SH-SY5Y (cell line): ENCODE data around the gene ANKRD39.

Experiments
- GATA2 ChIP-seq: IDR thresholded peaks from 2 replicates; pipeline ENCODE4 v1.6.1; 2011; ENCODE audit warnings: mild to moderate bottlenecking, low read depth, low read length
- GATA3 ChIP-seq: IDR thresholded peaks from 2 replicates; pipeline ENCODE4 v1.6.1; 2011; ENCODE audit warnings: low read depth, mild to moderate bottlenecking, low read length, moderate library complexity

ANKRD39 gene

GRCh38 chr2:96839293-96839874, 18.4 kb downstream of the ANKRD39 start:
- TF ChIP-seq GATA3 (no peak), GATA2 (no peak)

DNA sequence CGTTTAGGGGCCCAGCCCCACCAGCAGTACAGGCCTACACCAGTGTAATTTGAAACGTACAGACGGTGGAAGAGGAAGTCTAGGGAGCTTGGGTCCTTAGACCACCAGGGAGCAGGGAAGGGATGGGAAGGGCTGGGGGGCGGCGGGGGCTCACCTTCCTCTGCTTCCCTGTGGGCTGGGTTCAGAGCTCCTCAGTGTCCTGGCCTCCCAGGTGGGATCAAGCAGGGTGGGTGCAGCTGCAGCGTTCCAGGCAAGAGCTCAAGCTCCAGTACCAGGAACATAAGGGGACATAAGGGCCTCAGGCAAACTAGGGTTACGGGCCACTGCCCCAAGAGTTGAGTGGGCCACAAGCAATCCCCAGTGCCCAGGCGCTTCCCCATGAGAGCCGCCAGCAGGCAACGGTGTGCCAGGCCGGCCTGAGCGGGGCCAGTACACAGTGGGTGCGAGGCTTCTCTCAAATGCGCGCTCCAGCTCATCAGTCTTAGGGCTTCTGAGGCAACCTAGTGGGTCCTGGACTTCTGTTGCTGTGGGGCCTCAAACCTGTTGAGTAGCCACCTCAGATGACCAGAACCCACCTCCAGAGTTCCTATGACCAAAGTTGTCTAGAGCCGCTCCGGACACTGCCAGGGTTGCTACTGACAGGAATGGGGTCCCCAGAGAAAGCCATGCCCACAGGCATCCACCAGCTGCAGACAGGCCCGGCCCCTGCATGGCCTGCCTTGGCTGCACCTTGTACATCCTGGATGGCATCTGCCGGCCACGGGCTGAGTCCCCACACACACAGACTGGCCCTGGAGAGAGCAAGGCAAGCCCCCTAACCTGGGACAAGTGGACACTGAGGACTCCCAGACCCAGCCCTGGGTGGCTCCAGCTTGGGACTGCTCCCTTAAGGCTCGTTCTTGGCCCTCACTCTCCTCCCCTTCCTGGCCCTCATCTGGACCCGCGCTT, 19.2 kb downstream of the ANKRD39 start:
- TF ChIP-seq GATA3 (no peak), GATA2 (no peak)

GRCh38 chr2:96837575-96837974, 20.2 kb downstream of the ANKRD39 start:
- no peak for TF ChIP-seq GATA3
- no peak for TF ChIP-seq GATA2

GRCh38 chr2:96835830-96836229, 22.0 kb downstream of the ANKRD39 start:
- TF ChIP-seq GATA2 (no peak), GATA3 (no peak)

GRCh38 chr2:96832754-96833507, 24.9 kb downstream of the ANKRD39 start:
- TF ChIP-seq GATA3 (no peak), GATA2 (no peak)

GRCh38 chr2:96832408-96832753, 25.4 kb downstream of the ANKRD39 start:
- no peak for TF ChIP-seq GATA3
- TF ChIP-seq GATA2, result no peak

- TF ChIP-seq GATA2, result no peak
- TF ChIP-seq GATA3, result no peak
Observed at GRCh38 chr2:96831679-96832078, 26.1 kb downstream of the ANKRD39 start.

DNA sequence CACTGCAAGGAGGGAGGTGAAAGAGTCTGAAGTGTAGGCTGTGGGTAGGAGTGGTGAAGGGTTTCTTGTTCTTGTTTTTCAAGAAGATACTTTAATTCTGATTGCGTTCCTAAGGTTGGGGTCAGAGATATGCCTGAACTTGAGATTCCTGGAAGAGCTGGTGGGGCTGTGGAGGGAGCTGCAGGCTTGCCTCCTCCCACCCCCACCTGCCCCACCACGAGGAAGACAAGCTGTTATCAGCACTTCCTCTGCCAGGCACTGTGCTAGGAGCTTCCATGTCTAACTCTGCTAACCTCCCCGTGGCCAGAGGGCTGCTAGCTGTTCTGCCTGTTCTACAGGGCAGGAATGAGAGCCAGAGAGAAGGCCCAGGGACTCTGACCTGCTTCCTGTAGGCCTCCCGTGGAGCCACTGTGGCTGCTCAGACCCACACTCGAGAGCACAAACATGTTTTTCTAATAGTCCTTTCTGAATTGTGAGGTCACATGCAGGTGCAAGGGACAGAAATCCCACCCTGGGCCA, 27.7 kb downstream of the ANKRD39 start:
- TF ChIP-seq GATA2, result no peak
- TF ChIP-seq GATA3, result no peak

- TF ChIP-seq GATA2 (no peak), GATA3 (no peak)
Observed at GRCh38 chr2:96828874-96829273, 28.9 kb downstream of the ANKRD39 start.

DNA sequence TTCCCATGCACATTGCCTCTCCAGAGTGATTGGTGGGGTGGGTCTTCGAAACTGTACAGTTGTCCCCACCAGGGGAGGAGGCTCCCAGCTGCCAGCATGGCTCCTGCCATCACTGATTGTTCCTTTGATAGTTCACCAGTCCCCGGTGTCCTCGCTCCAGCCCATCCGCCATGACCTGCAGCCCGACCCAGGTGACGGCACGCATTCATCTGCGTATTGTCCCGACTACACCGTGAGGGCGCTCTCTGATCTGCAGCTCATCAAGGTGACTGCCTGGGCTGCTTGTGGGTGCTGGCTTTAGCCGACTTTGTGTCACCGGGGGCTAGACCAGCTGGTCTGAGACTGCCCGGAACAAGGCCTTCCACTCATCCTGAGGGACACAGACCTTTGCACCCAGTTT, 29.4 kb downstream of the ANKRD39 start:
- TF ChIP-seq GATA2, result no peak
- TF ChIP-seq GATA3, result no peak

GRCh38 chr2:96826546-96827278, 31.1 kb downstream of the ANKRD39 start:
- no peak for TF ChIP-seq GATA3
- no peak for TF ChIP-seq GATA2

DNA sequence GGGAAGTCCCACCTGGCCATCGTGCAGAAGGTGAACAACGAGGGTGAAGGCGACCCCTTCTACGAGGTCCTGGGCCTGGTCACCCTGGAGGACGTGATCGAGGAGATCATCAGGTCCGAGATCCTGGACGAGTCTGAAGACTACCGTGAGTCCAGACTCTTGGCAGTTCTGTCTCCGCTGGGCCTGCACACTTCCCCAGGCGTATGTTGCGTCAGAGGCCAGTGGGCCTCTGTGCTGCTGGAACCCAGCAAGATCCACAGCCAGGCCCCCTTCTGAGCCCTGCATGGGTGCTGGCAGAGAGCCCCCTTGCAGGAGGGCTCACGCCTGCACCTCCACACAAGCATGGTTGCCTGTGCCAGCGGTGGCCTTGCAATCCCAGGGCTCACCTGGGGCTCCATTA, 32.8 kb downstream of the ANKRD39 start:
- no peak for TF ChIP-seq GATA3
- no peak for TF ChIP-seq GATA2

DNA sequence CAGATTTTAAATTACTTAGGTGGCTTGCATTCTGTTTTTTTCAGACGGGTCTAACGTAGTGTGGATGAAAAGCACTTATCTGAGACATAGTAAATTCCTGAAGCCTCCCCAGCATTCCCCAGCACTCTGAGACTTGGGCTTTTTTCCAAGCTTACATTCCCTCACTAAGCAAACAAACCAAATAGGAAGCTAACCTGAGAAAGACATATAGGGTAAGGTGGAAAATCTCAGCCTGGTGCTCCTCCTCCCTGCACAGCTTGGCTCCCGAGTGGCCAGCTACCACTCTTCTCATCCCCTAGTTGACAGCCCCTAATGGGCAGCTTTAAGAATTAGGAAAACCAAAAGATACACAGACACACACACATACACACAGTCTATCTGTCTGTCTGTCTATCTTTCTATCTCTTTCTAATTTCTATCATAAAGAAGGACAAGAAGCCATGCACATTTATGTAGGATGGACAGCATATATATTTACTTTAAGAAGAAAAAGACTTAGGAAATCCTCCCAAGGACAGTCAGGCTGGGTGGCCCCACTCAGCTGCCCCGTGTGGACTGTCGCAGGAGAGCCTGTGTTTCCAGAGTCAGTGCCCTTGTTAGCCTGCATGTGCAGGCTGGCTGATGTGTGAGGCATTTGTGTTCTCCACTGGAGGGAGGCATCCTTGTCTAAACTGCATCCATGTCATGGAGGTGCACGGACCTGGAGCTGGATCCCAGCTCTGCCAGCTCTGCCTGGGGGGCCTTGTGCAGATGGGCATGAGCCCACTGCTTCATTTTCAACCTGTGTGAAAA, 33.5 kb downstream of the ANKRD39 start:
- no peak for TF ChIP-seq GATA2
- no peak for TF ChIP-seq GATA3

DNA sequence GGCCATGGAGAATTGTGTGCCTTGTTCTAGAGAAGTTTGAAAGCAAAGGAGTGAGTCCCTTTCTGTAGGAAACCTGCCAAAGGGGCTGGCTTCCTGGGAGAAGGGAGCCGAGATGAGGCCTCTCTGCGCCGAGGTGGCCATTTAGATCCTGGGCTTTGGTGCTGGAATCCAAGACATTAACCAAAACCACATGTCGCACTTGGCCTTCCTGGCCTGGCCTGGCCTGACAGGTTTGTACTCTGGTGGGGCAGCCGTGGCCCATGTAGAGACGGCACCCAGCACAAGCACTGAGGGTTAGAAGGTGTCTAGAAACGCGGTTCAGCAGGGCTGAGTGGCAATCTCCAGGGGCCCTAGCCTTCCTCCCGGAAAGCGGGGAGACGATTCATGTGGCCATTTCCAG, 34.6 kb downstream of the ANKRD39 start:
- no peak for TF ChIP-seq GATA3
- no peak for TF ChIP-seq GATA2
